SH-SY5Y (cell line): ENCODE results near the gene IGF2BP3.

ENCODE experiments used
- GATA2 ChIP-seq: IDR thresholded peaks from 2 replicates; pipeline ENCODE4 v1.6.1; 2011; ENCODE audit warnings: mild to moderate bottlenecking, low read depth, low read length
- GATA3 ChIP-seq: IDR thresholded peaks from 2 replicates; pipeline ENCODE4 v1.6.1; 2011; ENCODE audit warnings: low read depth, mild to moderate bottlenecking, low read length, moderate library complexity

The IGF2BP3 gene

GRCh38 chr7:23470330-23471105 lies at the start of gene IGF2BP3:
TSS of gene IGF2BP3 (minus strand) at chr7:23470491. CDS start at chr7:23470110, 381 bp downstream.
- no peak for TF ChIP-seq GATA2
- no peak for TF ChIP-seq GATA3

- TF ChIP-seq GATA2 (no peak), GATA3 (no peak)
These were observed 44.5 kb upstream of the IGF2BP3 start for GRCh38 chr7:23514755-23515154.

GRCh38 chr7:23494009-23494408 lies 23.7 kb upstream of the IGF2BP3 start:
- no peak for TF ChIP-seq GATA3

- no peak for TF ChIP-seq GATA2
- TF ChIP-seq GATA3 = no peak
These were observed 21.2 kb upstream of the IGF2BP3 start for GRCh38 chr7:23491502-23491901.

GRCh38 chr7:23490357-23491135 lies 20.3 kb upstream of the IGF2BP3 start:
- TF ChIP-seq GATA3 (no peak), GATA2 (no peak)

- no peak for TF ChIP-seq GATA3
- TF ChIP-seq GATA2 = no peak
These were observed 17.4 kb upstream of the IGF2BP3 start for GRCh38 chr7:23487670-23488069.

- TF ChIP-seq GATA2 = no peak
- TF ChIP-seq GATA3 = no peak
These were observed 15.9 kb upstream of the IGF2BP3 start for GRCh38 chr7:23486002-23486773.

GRCh38 chr7:23482686-23483085 lies 12.4 kb upstream of the IGF2BP3 start:
- no peak for TF ChIP-seq GATA2
- no peak for TF ChIP-seq GATA3

GRCh38 chr7:23477962-23478866 lies 7.9 kb upstream of the IGF2BP3 start:
- no peak for TF ChIP-seq GATA2
- TF ChIP-seq GATA3 = no peak

GRCh38 chr7:23477157-23477499 lies 6.8 kb upstream of the IGF2BP3 start:
- TF ChIP-seq GATA2 (no peak), GATA3 (no peak)

GRCh38 chr7:23476286-23477156 lies 6.2 kb upstream of the IGF2BP3 start:
- TF ChIP-seq GATA2 (no peak), GATA3 (no peak)

GRCh38 chr7:23475576-23475839 lies 5.2 kb upstream of the IGF2BP3 start:
- TF ChIP-seq GATA3 (no peak), GATA2 (no peak)
